CD4-positive, alpha-beta T cell treated with Interleukin-17A for 4 hours (primary cell): Measurements from ENCODE around the gene PLA2G3.
A peak's percentile ranks its signal among the peaks of the same experiment; 100 is the strongest.
"Not testable (repeated sequence)": the region's sequence is repeated elsewhere in the genome, so short reads cannot be mapped to it uniquely, and the experiment has no call there.

Source experiments
- DNase-seq: peaks from one replicate; pipeline ENCODE4 v3.0.0-alpha.2; 2020; ENCODE audit warnings: mixed read lengths

PLA2G3 gene

GRCh38 chr22:31122532-31123291 lies 17.6 kb downstream of the PLA2G3 start, which contains the start of gene INPP5J:
INPP5J (plus strand) TSS chr22:31122966; CDS start chr22:31123015, 49 bp downstream.
- DNase-seq: no peak

- no peak for DNase-seq
Measured at GRCh38 chr22:31122196-31122531, 18.1 kb downstream of the PLA2G3 start.

GRCh38 chr22:31121403-31121802 lies 18.9 kb downstream of the PLA2G3 start:
- DNase-seq: no peak

- DNase-seq: no peak
Measured at GRCh38 chr22:31120642-31121041, 19.7 kb downstream of the PLA2G3 start.

- no peak for DNase-seq
Measured at GRCh38 chr22:31120230-31120629, 20.1 kb downstream of the PLA2G3 start.

- no peak for DNase-seq
Measured at GRCh38 chr22:31119026-31119717, 21.1 kb downstream of the PLA2G3 start.

GRCh38 chr22:31118046-31118820 lies 22.1 kb downstream of the PLA2G3 start:
- no peak for DNase-seq

GRCh38 chr22:31112547-31113091 lies 27.7 kb downstream of the PLA2G3 start:
- DNase-seq: not testable (repeated sequence)

GRCh38 chr22:31107894-31108218 lies 32.5 kb downstream of the PLA2G3 start:
- DNase-seq: no peak

GRCh38 chr22:31107178-31107893 lies 33.0 kb downstream of the PLA2G3 start, which contains the start of gene SELENOM:
SELENOM (minus strand) TSS chr22:31107568; CDS start chr22:31107505, 63 bp downstream.
- DNase-seq: peak; percentile 96

- no peak for DNase-seq
Measured at GRCh38 chr22:31106731-31107177, 33.6 kb downstream of the PLA2G3 start.

GRCh38 chr22:31106001-31106571 lies 34.2 kb downstream of the PLA2G3 start:
- no peak for DNase-seq

GRCh38 chr22:31105282-31105929 lies 34.9 kb downstream of the PLA2G3 start:
- no peak for DNase-seq

- peak; percentile 19 for DNase-seq
Measured at GRCh38 chr22:31104869-31105268, 35.4 kb downstream of the PLA2G3 start.

GRCh38 chr22:31103899-31104694 lies 36.2 kb downstream of the PLA2G3 start:
- DNase-seq: no peak

- DNase-seq: no peak
Measured at GRCh38 chr22:31103111-31103510, 37.2 kb downstream of the PLA2G3 start.

GRCh38 chr22:31102441-31103081 lies 37.7 kb downstream of the PLA2G3 start:
- DNase-seq: no peak

GRCh38 chr22:31100762-31101525 lies 39.4 kb downstream of the PLA2G3 start:
- no peak for DNase-seq
